HepG2 (cell line): Measurements from ENCODE around the gene MPG. TPM values are rescaled to one million over a fixed set of nuclear protein-coding genes. Genes with fewer than 3 reads are reported as not detected.

Experiments used
- ARID3A ChIP-seq: IDR thresholded peaks from 2 replicates; pipeline ENCODE4 v1.6.1; 2012; ENCODE audit warnings: low read depth, low read length, improper control_type of control experiment
- CEBPB ChIP-seq: IDR thresholded peaks from 2 replicates; pipeline ENCODE4 v1.6.1; 2011; ENCODE audit warnings: low read depth, low read length, improper control_type of control experiment, borderline replicate concordance
- CREB3 ChIP-seq: sonication (generic); formaldehyde crosslinking; IDR thresholded peaks from 2 replicates; pipeline ENCODE4 v1.5.0; 2020; ENCODE audit warnings: missing genetic modification reagents
- ELF3 ChIP-seq: IDR thresholded peaks from 2 replicates; pipeline ENCODE4 v1.6.1; 2016; ENCODE audit warnings: missing genetic modification reagents, missing compliant biosample characterization
- FOXP1 ChIP-seq, 2 experiments: fragments of 450-650 bp in 1 of 2; IDR thresholded peaks; 2 replicates each; pipeline ENCODE4 v1.6.1; 2017 to 2018; ENCODE audit warnings: antibody characterized with exemption in 1 of 2
- IKZF5 ChIP-seq: IDR thresholded peaks from 2 replicates; pipeline ENCODE4 v1.6.1; 2018; ENCODE audit warnings: missing genetic modification reagents, mild to moderate bottlenecking, missing compliant biosample characterization
- KDM3A ChIP-seq: IDR thresholded peaks from 2 replicates; pipeline ENCODE4 v1.6.1; 2018; ENCODE audit warnings: low read depth, missing compliant biosample characterization
- NFATC3 ChIP-seq: sonication (generic); formaldehyde crosslinking; IDR thresholded peaks from 2 replicates; pipeline ENCODE4 v1.5.1; 2020; ENCODE audit warnings: mild to moderate bottlenecking, missing genetic modification reagents
- PAWR ChIP-seq: sonication (generic); formaldehyde crosslinking; IDR thresholded peaks from 2 replicates; pipeline ENCODE4 v1.4.0; 2020; ENCODE audit warnings: missing genetic modification reagents, mild to moderate bottlenecking, borderline replicate concordance
- WIZ ChIP-seq: sonication (generic); formaldehyde crosslinking; IDR thresholded peaks from 2 replicates; pipeline ENCODE4 v1.5.1; 2020; ENCODE audit warnings: mild to moderate bottlenecking, missing genetic modification reagents
- ZBTB33 ChIP-seq: sonication (generic); formaldehyde crosslinking; IDR thresholded peaks from 2 replicates; pipeline ENCODE4 v1.4.0; 2020; ENCODE audit warnings: missing genetic modification reagents
- ZNF101 ChIP-seq: sonication (generic); formaldehyde crosslinking; IDR thresholded peaks from 2 replicates; pipeline ENCODE4 v1.4.0; 2020; ENCODE audit warnings: mild to moderate bottlenecking, low read depth, missing genetic modification reagents, borderline replicate concordance
- ZNF276 ChIP-seq: sonication (generic); formaldehyde crosslinking; IDR thresholded peaks from 2 replicates; pipeline ENCODE4 v1.4.0; 2020; ENCODE audit warnings: mild to moderate bottlenecking, low read depth, missing genetic modification reagents
- ZNF574 ChIP-seq: sonication (generic); formaldehyde crosslinking; IDR thresholded peaks from 2 replicates; pipeline ENCODE4 v1.4.0; 2020; ENCODE audit warnings: missing genetic modification reagents
- ZNF710 ChIP-seq: sonication (generic); formaldehyde crosslinking; IDR thresholded peaks from 2 replicates; pipeline ENCODE4 v1.5.0; 2020; ENCODE audit warnings: mild to moderate bottlenecking, missing genetic modification reagents, borderline replicate concordance
- ZNF775 ChIP-seq: sonication (generic); formaldehyde crosslinking; IDR thresholded peaks from 2 replicates; pipeline ENCODE4 v1.4.0; 2020; ENCODE audit warnings: missing genetic modification reagents, mild to moderate bottlenecking, moderate library complexity, borderline replicate concordance
- ZNF792 ChIP-seq: IDR thresholded peaks from 2 replicates; pipeline ENCODE4 v1.6.1; 2016
- polyA plus RNA-seq, 8 experiments: library from polyadenylated mRNA; depleted of rRNA in 3 of 8; stranded (reverse) in 7 of 8; unstranded in 1 of 8; fragments of >200 nt; fragmentation: Illumina TruSeq in 4 of 8; extraction: Trizol in 4 of 8; gene quantifications; 2 replicates each; pipeline versions ENCODE4 v1.2.1 to v1.2.3, GENCODE V29; 2011 to 2016; ENCODE audit warnings: low read depth in 4 of 8, missing spikeins in 1 of 8, mixed read lengths in 1 of 8; ENCODE audit not compliant: insufficient read depth in 1 of 8
- total RNA-seq, 5 experiments: library from RNA; depleted of rRNA; stranded (reverse); fragments of >200 nt; fragmentation: Illumina TruSeq; extraction: Trizol; gene quantifications; 2 replicates each; pipeline ENCODE4 v1.2.3, GENCODE V29; 2016; ENCODE audit warnings: low read depth in 1 of 5

The MPG gene
- total and polyA plus RNA-seq, 2 of the 13 experiments (the other 11 are each of a cell fraction or from before 2014, with no cell fraction given): 59.1 to 62.5 TPM

GRCh38 chr16:96935-97381, 18.9 kb downstream of the MPG start (continued):
- TF ChIP-seq KDM3A (CRISPR knock-in tag) (0 out of 2 replicates have a peak, but pooled peaks have one; percentile 55), IKZF5 (CRISPR knock-in tag) (peak; percentile 71; the same call in 1 of the 2 replicates), ZNF792 (CRISPR knock-in tag) (0 out of 2 replicates have a peak, but pooled peaks have one; percentile 62), ZNF101 (CRISPR knock-in tag) (no peak), FOXP1 (IDR thresholded peaks at IDR 0.05) (no peak), FOXP1 (CRISPR knock-in tag; IDR thresholded peaks at IDR 0.05) (no peak), ZBTB33 (CRISPR knock-in tag) (peak; percentile 99), ZNF574 (CRISPR knock-in tag) (peak; percentile 69), ZNF710 (CRISPR knock-in tag) (no peak), NFATC3 (no peak), ZNF775 (CRISPR knock-in tag) (no peak), CEBPB (no peak), CREB3 (CRISPR knock-in tag) (no peak), ARID3A (no peak), ZNF276 (CRISPR knock-in tag) (no peak), ELF3 (0 out of 2 replicates have a peak, but pooled peaks have one; percentile 38), PAWR (no peak), WIZ (CRISPR knock-in tag) (no peak)
